Skin of body (tissue), 2 donors: Measurements from ENCODE around the gene ABI3BP. TPM values are rescaled to one million over a fixed set of nuclear protein-coding genes. Genes with fewer than 3 reads are reported as not detected.
A peak's percentile ranks its signal among the peaks of the same experiment; 100 is the strongest.

Experiments
- DNase-seq: peaks from one replicate; lab custom pipeline; 2025; lab: John Stamatoyannopoulos, UW
- total RNA-seq: library from RNA; depleted of rRNA; stranded (reverse); fragments of >200 nt; gene quantifications from one replicate; pipeline ENCODE4 v1.2.3, GENCODE V29; 2014

Gene ABI3BP
- total RNA-seq, 1 donor from 2014 or later, result 51.0 TPM

DNA sequence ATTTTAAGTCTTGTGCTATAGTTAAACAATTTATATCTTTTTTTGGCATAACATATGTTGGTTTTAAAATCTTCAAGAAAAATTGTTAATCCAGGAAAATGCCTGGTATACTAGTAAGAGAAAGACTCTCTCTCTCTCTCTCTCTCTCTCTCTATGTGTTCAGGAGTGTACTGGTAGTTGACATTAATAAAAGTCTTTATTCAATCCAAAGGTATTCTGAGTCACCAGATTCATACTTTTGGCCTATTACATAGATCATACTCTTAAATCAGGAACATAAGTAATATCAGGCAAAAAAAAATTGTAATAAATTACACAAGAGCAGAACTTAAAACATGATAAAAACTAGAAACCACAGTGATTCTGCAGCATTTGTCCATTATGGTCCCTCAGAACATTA, 213.7 kb downstream of the ABI3BP start:
- DNase-seq, result no peak

GRCh38 chr3:100777271-100777670, 215.9 kb downstream of the ABI3BP start:
- no peak for DNase-seq

- DNase-seq, result no peak
Observed at GRCh38 chr3:100776746-100777145, 216.5 kb downstream of the ABI3BP start.

GRCh38 chr3:100776097-100776729, 217.0 kb downstream of the ABI3BP start:
- no peak for DNase-seq

DNA sequence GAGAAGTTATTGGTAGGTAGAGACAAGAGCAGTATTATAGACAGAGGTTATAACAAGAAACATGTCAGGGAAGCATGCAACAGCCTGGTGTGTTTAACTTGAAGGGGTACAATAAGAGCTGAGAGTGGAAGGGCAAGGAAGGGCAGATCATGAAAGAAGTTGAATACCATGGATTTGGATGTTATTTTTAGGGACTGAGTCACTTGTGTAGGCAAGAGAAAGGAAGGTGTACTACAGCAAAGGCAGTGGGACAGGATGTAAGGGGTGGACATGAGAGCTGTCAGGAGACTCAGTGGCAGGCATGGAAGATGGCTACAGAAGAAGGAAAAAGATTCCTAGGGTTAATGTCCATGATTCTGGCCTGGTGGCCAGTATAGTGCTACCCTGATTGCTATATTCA, 217.6 kb downstream of the ABI3BP start:
- DNase-seq, result no peak

GRCh38 chr3:100775226-100775625, 218.0 kb downstream of the ABI3BP start:
- no peak for DNase-seq

- DNase-seq, result no peak
Observed at GRCh38 chr3:100769693-100770092, 223.5 kb downstream of the ABI3BP start.

DNA sequence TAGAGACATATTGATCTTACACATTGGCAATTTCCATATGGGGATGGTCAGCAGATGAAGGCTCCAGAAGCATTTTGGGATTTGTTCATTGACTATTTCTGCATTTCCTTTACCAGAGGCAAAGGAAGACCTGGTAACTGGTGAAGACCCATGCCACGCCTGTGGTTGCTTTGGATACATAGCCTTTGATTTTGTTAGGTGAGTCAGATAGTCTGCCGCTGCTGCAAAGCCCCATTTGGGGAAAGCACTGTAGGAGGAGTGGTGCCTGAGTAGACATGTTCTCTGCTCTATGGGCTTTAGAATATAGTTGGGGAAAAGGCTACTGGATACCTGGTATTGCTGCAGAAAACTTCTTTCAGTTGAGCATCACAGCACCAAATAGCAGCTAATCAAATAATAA, 227.2 kb downstream of the ABI3BP start:
- no peak for DNase-seq

DNA sequence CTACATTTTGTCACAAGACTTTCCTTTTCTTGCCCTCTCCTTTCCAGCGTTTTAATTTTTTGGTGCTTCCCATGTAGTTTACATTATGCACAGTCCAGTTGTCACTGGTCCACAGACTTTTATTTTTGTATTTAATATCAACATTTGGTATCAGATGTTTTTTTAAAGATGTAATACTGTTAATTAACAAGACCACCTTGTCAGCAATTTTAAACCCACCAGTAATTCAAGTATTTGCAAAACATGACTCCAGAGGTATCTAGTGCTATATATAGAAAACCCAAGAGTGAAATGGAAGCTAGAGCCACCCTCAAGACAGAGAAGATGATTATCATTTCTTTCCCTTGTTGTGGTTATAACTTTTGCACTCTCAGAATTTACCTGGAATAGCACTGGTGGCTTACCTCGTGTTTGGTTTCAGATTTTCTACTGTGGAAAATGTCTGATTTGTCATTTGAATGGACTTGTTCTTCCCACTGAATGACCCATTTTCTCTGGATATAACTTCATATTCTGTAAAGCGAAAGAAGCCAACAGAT, 227.7 kb downstream of the ABI3BP start:
- DNase-seq, result no peak

GRCh38 chr3:100761951-100762350, 231.3 kb downstream of the ABI3BP start:
- peak; percentile 46 for DNase-seq

DNA sequence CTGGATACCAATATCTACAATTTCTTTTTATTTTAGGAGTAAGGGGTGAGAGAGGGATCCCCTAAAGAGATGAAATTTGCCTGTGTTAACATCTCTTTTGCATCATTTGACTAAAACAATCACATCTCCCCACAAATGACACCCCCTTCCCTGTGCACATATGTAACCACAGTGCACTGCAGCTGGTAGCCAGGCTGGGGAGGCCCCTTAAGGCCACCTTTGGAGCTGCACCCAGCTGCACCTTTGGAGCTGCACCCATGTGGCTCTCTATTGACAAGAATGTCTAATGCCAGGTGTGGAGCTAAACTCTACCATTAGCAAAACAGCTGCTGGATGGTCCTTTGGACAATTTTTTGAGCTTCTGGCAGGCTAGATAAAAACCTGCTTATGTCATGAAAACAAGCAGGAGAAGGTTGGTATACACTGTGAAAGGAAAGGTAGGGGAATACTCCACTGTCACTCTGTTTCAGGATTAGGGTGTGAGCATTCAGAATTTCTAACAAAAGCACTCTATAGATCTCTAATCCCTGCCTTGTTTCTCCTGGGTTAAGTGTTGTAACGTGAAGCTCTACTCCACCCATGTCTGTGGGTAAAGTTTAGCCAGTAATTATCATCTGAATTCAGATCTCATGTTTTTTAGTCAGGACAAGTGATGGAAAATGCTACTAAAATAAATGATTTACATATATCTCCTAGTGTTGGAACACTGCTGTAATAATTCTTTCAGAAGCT, 231.8 kb downstream of the ABI3BP start:
- no peak for DNase-seq

GRCh38 chr3:100760377-100760776, 232.8 kb downstream of the ABI3BP start:
- no peak for DNase-seq

DNA sequence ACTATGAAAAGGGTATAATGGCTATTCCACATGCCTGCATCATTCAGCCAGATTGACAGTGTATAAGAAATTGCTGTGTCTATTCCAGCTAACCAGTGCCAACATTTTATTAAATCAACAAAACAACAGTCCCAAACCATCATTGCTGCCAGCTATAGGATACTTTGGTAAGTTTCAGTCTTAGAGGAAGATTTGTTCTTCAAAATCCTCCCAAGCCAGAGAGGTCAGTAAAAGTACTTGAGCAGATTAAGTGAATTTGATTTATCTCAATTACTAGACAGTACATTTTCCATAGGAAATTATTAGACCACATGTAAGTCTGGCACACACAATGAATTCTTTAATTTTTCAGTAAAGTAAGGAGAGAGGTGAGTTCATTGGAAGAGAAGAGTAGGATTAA, 233.3 kb downstream of the ABI3BP start:
- DNase-seq, result peak; percentile 30

GRCh38 chr3:100759159-100759558, 234.1 kb downstream of the ABI3BP start:
- DNase-seq, result no peak

DNA sequence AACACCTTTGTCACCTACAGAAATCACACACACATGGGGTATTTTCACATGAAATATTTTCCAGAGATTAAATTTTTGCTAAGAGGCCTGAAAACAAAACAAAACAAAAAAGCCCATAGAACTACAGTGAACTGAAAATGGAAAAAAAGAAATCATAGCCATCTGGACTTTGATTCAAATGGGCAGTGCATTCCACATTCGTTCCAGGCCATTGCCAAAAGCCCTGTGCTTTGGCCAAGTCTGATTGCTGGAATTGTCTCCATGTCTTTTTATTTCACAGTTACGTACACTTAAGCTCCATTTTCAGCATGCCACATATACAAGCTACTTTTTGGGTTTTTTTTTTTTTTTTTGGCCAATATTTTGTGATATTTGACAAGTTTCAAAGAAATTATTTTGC, 236.8 kb downstream of the ABI3BP start:
- DNase-seq, result no peak

- DNase-seq, result peak; percentile 4
Observed at GRCh38 chr3:100754563-100755334, 238.5 kb downstream of the ABI3BP start.

DNA sequence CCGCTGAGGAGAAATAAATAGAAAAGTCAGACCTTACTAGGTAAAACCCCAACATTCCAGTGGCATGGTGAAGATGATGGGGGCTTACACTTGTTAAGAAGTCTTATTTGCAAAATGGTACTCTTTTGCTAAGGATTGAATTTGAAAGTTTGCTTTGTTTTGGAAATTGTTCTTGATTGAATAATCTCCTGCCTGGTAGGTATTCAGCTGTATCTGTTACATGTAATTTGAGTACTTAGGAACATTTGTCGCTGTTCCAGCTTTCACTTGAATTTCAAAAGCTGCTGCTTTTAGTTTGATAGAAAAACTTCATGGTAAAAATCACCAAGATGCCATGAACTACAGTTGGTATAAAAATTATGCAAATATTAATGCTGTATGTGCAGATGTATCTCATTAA, 239.4 kb downstream of the ABI3BP start:
- DNase-seq, result no peak

DNA sequence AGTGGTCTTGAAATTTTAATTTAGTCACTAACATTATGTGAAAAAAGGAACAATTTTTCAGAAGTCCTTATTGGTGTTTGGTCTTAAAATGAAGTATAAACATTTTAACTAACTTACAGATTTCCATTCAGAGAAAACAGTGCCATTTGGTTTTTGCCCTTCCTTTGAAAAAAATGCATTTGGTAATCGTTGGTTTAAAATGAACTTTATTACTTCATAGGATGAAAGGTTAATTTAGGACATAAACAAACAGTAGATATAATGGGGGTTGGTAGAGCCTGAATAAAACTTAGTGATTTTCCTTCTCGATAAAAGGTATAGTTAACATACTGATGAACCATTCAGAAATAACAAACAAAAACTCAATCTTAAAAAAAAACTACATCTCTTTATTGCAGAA, 244.3 kb downstream of the ABI3BP start:
- no peak for DNase-seq

- DNase-seq, result no peak
Observed at GRCh38 chr3:100748220-100748619, 245.0 kb downstream of the ABI3BP start.

DNA sequence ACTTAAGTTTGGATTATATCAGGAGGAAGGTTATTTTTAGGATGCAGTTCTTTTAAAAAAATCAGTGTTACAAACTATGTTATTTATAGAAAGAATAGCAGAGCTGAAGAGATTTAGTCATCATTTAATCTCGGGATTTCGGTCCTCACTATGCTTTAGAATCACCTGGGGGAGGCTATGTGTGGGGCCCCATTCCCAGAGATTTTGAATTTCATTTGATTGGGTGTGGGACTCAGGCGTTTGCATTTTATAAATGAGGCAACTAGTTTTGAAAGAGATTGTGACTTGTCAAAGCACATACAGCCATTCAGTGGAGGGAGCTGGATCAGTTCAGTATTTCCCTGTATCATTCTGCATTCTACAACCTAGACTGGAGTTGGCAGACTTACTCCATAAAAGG, 247.1 kb downstream of the ABI3BP start:
- no peak for DNase-seq

DNA sequence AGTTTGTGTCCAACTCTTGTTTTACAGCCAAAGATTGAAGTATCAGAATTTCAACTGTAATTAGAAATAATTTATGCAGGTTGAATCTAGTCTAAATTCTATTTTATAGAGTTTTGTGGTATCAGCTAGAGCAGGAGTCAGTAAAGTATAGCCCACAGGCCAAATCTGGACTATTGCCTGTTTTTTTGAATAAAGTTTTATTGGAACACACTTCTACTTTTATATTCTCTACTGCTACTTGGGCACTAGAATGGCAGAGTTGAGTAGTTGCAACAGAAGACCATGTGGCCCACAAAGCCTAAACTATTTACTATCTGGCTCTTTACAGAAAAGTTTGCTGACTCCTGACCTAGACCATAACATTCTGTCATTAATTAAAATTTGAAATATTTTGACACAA, 247.6 kb downstream of the ABI3BP start:
- no peak for DNase-seq

DNA sequence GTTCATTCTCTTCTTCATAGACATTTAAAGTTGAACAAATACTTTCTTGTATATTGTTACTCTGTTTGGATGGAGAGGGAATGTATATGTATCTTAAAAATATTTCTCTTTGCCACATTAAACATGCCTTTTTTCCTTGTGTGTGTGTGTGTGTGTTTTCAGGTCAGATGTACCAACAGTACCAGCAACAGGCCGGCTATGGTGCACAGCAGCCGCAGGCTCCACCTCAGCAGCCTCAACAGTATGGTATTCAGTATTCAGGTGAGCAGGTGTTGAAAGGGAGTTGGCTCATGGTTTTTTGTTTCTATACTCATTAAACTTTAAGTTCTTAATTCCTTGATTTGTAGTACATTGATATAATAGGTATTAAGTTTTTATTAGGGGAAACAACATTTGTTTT, 248.6 kb downstream of the ABI3BP start:
- DNase-seq, result no peak
